ENCODE results near the gene LEO1.

Gene LEO1

GRCh38 chr15:52008698-52009434 is 37.3 kb upstream of the LEO1 start:
- Histone ChIP-seq H4K20me1 (ENCODE audit: insufficient read depth, low read length) (no peaks in the 10 kb centered on the region), H3K27me3 (ENCODE audit: insufficient read depth, low read length) (no peaks in the 10 kb centered on the region), H3K36me3 (ENCODE audit: insufficient read depth, low read length) (no peaks in the 10 kb centered on the region), H3K27ac (ENCODE audit: low read depth, low read length, poor library complexity, severe bottlenecking) (no peak overlapping the region), H2AFZ (ENCODE audit: low read length) (no peak overlapping the region), H3K4me3 (ENCODE audit: low read depth, low read length, poor library complexity, severe bottlenecking) (no peak overlapping the region), H3K9me2 (ENCODE audit: low read depth, low read length) (no peaks in the 10 kb centered on the region), H3K9ac (ENCODE audit: low read length) (no peak overlapping the region), H3K9me3 (ENCODE audit: low read length) (no peaks in the 10 kb centered on the region), H3F3A (ENCODE audit: insufficient read depth, low read length) (no peaks in the 10 kb centered on the region), H3K4me2 (ENCODE audit: low read length) (no peak overlapping the region), H3K79me2 (ENCODE audit: insufficient read depth, low read length) (no peaks in the 10 kb centered on the region), H3K4me1 (ENCODE audit: insufficient read depth, low read length, severe bottlenecking) (peaks cover 31% of the 10 kb centered on the region)
- TF ChIP-seq, protein P1, sequence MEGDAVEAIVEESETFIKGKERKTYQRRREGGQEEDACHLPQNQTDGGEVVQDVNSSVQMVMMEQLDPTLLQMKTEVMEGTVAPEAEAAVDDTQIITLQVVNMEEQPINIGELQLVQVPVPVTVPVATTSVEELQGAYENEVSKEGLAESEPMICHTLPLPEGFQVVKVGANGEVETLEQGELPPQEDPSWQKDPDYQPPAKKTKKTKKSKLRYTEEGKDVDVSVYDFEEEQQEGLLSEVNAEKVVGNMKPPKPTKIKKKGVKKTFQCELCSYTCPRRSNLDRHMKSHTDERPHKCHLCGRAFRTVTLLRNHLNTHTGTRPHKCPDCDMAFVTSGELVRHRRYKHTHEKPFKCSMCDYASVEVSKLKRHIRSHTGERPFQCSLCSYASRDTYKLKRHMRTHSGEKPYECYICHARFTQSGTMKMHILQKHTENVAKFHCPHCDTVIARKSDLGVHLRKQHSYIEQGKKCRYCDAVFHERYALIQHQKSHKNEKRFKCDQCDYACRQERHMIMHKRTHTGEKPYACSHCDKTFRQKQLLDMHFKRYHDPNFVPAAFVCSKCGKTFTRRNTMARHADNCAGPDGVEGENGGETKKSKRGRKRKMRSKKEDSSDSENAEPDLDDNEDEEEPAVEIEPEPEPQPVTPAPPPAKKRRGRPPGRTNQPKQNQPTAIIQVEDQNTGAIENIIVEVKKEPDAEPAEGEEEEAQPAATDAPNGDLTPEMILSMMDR (IDR thresholded peaks at IDR 0.05; ENCODE audit: low read length) = no peak
- no peak for TF ChIP-seq EZH2 (IDR thresholded peaks at IDR 0.05; ENCODE audit: borderline replicate concordance, low read length)

DNA sequence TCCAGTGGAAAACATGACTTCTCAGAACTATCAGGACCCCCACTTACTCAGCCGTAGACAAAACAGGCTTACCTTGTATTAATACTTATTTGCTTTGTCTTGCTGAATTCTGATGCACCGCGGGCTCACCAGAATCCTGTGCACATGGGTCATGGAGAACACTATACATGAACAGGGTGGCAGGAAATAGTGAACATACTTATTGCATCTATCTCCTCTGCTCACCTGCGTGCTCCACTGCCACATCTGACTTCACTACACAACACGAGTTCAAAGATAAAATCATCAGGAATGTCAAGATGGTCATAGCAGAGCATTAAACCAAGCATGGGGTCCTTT is 36.8 kb upstream of the LEO1 start:
- Histone ChIP-seq H4K20me1 (ENCODE audit: insufficient read depth, low read length) (no peaks in the 10 kb centered on the region), H2AFZ (ENCODE audit: low read length) (no peak overlapping the region), H3K4me1 (ENCODE audit: insufficient read depth, low read length, severe bottlenecking) (peaks cover 31% of the 10 kb centered on the region), H3K4me3 (ENCODE audit: low read depth, low read length, poor library complexity, severe bottlenecking) (no peak overlapping the region), H3K9ac (ENCODE audit: low read length) (no peak overlapping the region), H3K9me2 (ENCODE audit: low read depth, low read length) (no peaks in the 10 kb centered on the region), H3K9me3 (ENCODE audit: low read length) (no peaks in the 10 kb centered on the region), H3F3A (ENCODE audit: insufficient read depth, low read length) (no peaks in the 10 kb centered on the region), H3K36me3 (ENCODE audit: insufficient read depth, low read length) (no peaks in the 10 kb centered on the region), H3K79me2 (ENCODE audit: insufficient read depth, low read length) (no peaks in the 10 kb centered on the region), H3K4me2 (ENCODE audit: low read length) (no peak overlapping the region), H3K27ac (ENCODE audit: low read depth, low read length, poor library complexity, severe bottlenecking) (no peak overlapping the region), H3K27me3 (ENCODE audit: insufficient read depth, low read length) (no peaks in the 10 kb centered on the region)
- TF ChIP-seq EZH2 (IDR thresholded peaks at IDR 0.05; ENCODE audit: borderline replicate concordance, low read length) = no peak
- TF ChIP-seq, protein P1 (IDR thresholded peaks at IDR 0.05; ENCODE audit: low read length) = no peak

GRCh38 chr15:52006702-52007340 is 35.2 kb upstream of the LEO1 start:
- Histone ChIP-seq H3K79me2 (ENCODE audit: insufficient read depth, low read length) (no peaks in the 10 kb centered on the region), H3K9me2 (ENCODE audit: low read depth, low read length) (no peaks in the 10 kb centered on the region), H2AFZ (ENCODE audit: low read length) (no peak overlapping the region), H3K27me3 (ENCODE audit: insufficient read depth, low read length) (no peaks in the 10 kb centered on the region), H3K27ac (ENCODE audit: low read depth, low read length, poor library complexity, severe bottlenecking) (no peak overlapping the region), H4K20me1 (ENCODE audit: insufficient read depth, low read length) (no peaks in the 10 kb centered on the region), H3K4me1 (ENCODE audit: insufficient read depth, low read length, severe bottlenecking) (peaks cover 31% of the 10 kb centered on the region), H3K9ac (ENCODE audit: low read length) (no peak overlapping the region), H3K4me3 (ENCODE audit: low read depth, low read length, poor library complexity, severe bottlenecking) (no peak overlapping the region), H3F3A (ENCODE audit: insufficient read depth, low read length) (no peaks in the 10 kb centered on the region), H3K4me2 (ENCODE audit: low read length) (no peak overlapping the region), H3K36me3 (ENCODE audit: insufficient read depth, low read length) (no peaks in the 10 kb centered on the region), H3K9me3 (ENCODE audit: low read length) (peaks cover 6% of the 10 kb centered on the region; the same call in 1 of the 2 replicates)
- TF ChIP-seq EZH2 (IDR thresholded peaks at IDR 0.05; ENCODE audit: borderline replicate concordance, low read length) = no peak
- TF ChIP-seq, protein P1 (IDR thresholded peaks at IDR 0.05; ENCODE audit: low read length) = no peak
